Measurements from ENCODE around the gene ADSS2. TPM values are rescaled to one million over a fixed set of nuclear protein-coding genes. Genes with fewer than 3 reads are reported as not detected.
"Not testable (repeated sequence)": the region's sequence is repeated elsewhere in the genome, so short reads cannot be mapped to it uniquely, and the experiment has no call there.

ADSS2 gene
- total RNA-seq, 1 donor from 2014 or later = 53.9 TPM

- Histone ChIP-seq H3K27me3 (ENCODE audit: insufficient read depth, low read length) (no peaks in the 10 kb centered on the region), H3K9ac (ENCODE audit: low read length) (no peak overlapping the region), H2AFZ (ENCODE audit: low read depth, low read length) (no peak overlapping the region), H3K36me3 (ENCODE audit: insufficient read depth, low read length) (no peaks in the 10 kb centered on the region), H3K9me3 (ENCODE audit: insufficient read depth, low read depth, low read length) (no peaks in the 10 kb centered on the region), H4K20me1 (ENCODE audit: insufficient read depth, low read length) (no peaks in the 10 kb centered on the region), H3K4me2 (ENCODE audit: low read length) (no peak overlapping the region), H3K27ac (ENCODE audit: low read depth, low read length) (no peak overlapping the region), H3K4me3 (ENCODE audit: insufficient read depth, low read depth, low read length) (no peak overlapping the region), H3K4me1 (ENCODE audit: insufficient read depth, low read length) (no peaks in the 10 kb centered on the region), H3K79me2 (ENCODE audit: insufficient read depth, low read length) (no peaks in the 10 kb centered on the region)
- FAIRE-seq (no peak), DNase-seq (ENCODE audit: low read depth) (no peak)
- Mint-ChIP-seq H3K9me3 (ENCODE audit: unreplicated experiment) (peaks cover 4% of the 10 kb centered on the region), H3K27me3 (ENCODE audit: low read depth, unreplicated experiment) (no peaks in the 10 kb centered on the region), H3K27ac (ENCODE audit: unreplicated experiment) (no peak overlapping the region), H3K4me1 (ENCODE audit: low read depth, unreplicated experiment) (peaks cover 3% of the 10 kb centered on the region), H3K4me3 (ENCODE audit: unreplicated experiment) (no peak overlapping the region), H3K36me3 (ENCODE audit: low read depth, unreplicated experiment) (peaks cover 5% of the 10 kb centered on the region)
- no peak for TF ChIP-seq CTCF (IDR thresholded peaks at IDR 0.05; ENCODE audit: insufficient read depth, low read depth, low read length)
- TF ChIP-seq EZH2 (IDR thresholded peaks at IDR 0.05; ENCODE audit: insufficient read depth, low read length) = no peak
Observed at GRCh38 chr1:244497805-244498204, 46.1 kb upstream of the ADSS2 start.

GRCh38 chr1:244496186-244496585 lies 44.5 kb upstream of the ADSS2 start:
- Mint-ChIP-seq H3K27me3 (ENCODE audit: low read depth, unreplicated experiment) (no peaks in the 10 kb centered on the region), H3K27ac (ENCODE audit: unreplicated experiment) (no peak overlapping the region), H3K4me1 (ENCODE audit: low read depth, unreplicated experiment) (no peaks in the 10 kb centered on the region), H3K4me3 (ENCODE audit: unreplicated experiment) (no peak overlapping the region), H3K9me3 (ENCODE audit: unreplicated experiment) (peaks cover 4% of the 10 kb centered on the region), H3K36me3 (ENCODE audit: low read depth, unreplicated experiment) (peaks cover 5% of the 10 kb centered on the region)
- Histone ChIP-seq H3K4me1 (ENCODE audit: insufficient read depth, low read length) (no peaks in the 10 kb centered on the region), H3K27me3 (ENCODE audit: insufficient read depth, low read length) (no peaks in the 10 kb centered on the region), H3K4me2 (ENCODE audit: low read length) (no peak overlapping the region), H3K9me3 (ENCODE audit: insufficient read depth, low read depth, low read length) (no peaks in the 10 kb centered on the region), H3K27ac (ENCODE audit: low read depth, low read length) (no peak overlapping the region), H4K20me1 (ENCODE audit: insufficient read depth, low read length) (no peaks in the 10 kb centered on the region), H3K9ac (ENCODE audit: low read length) (no peak overlapping the region), H3K36me3 (ENCODE audit: insufficient read depth, low read length) (no peaks in the 10 kb centered on the region), H3K4me3 (ENCODE audit: insufficient read depth, low read depth, low read length) (no peak overlapping the region), H2AFZ (ENCODE audit: low read depth, low read length) (no peak overlapping the region), H3K79me2 (ENCODE audit: insufficient read depth, low read length) (no peaks in the 10 kb centered on the region)
- DNase-seq (ENCODE audit: low read depth) (no peak), FAIRE-seq (no peak)
- no peak for TF ChIP-seq CTCF (IDR thresholded peaks at IDR 0.05; ENCODE audit: insufficient read depth, low read depth, low read length)
- TF ChIP-seq EZH2 (IDR thresholded peaks at IDR 0.05; ENCODE audit: insufficient read depth, low read length) = no peak

GRCh38 chr1:244494653-244495052 lies 42.9 kb upstream of the ADSS2 start:
- Histone ChIP-seq H3K4me1 (ENCODE audit: insufficient read depth, low read length) (no peaks in the 10 kb centered on the region), H3K4me3 (ENCODE audit: insufficient read depth, low read depth, low read length) (no peak overlapping the region), H4K20me1 (ENCODE audit: insufficient read depth, low read length) (no peaks in the 10 kb centered on the region), H3K9me3 (ENCODE audit: insufficient read depth, low read depth, low read length) (no peaks in the 10 kb centered on the region), H3K36me3 (ENCODE audit: insufficient read depth, low read length) (no peaks in the 10 kb centered on the region), H2AFZ (ENCODE audit: low read depth, low read length) (no peak overlapping the region), H3K27ac (ENCODE audit: low read depth, low read length) (no peak overlapping the region), H3K4me2 (ENCODE audit: low read length) (no peak overlapping the region), H3K9ac (ENCODE audit: low read length) (no peak overlapping the region), H3K79me2 (ENCODE audit: insufficient read depth, low read length) (no peaks in the 10 kb centered on the region), H3K27me3 (ENCODE audit: insufficient read depth, low read length) (no peaks in the 10 kb centered on the region)
- DNase-seq (ENCODE audit: low read depth) = no peak
- Mint-ChIP-seq H3K36me3 (ENCODE audit: low read depth, unreplicated experiment) (no peaks in the 10 kb centered on the region), H3K27me3 (ENCODE audit: low read depth, unreplicated experiment) (no peaks in the 10 kb centered on the region), H3K9me3 (ENCODE audit: unreplicated experiment) (no peaks in the 10 kb centered on the region), H3K4me3 (ENCODE audit: unreplicated experiment) (no peak overlapping the region), H3K4me1 (ENCODE audit: low read depth, unreplicated experiment) (no peaks in the 10 kb centered on the region), H3K27ac (ENCODE audit: unreplicated experiment) (no peak overlapping the region)
- TF ChIP-seq CTCF (IDR thresholded peaks at IDR 0.05; ENCODE audit: insufficient read depth, low read depth, low read length) = no peak
- FAIRE-seq = no peak

- H3K27me3 ChIP-seq (ENCODE audit: insufficient read depth, low read length); H3K36me3 ChIP-seq (ENCODE audit: insufficient read depth, low read length); H3K9ac ChIP-seq (ENCODE audit: low read length); H3K9me3 ChIP-seq (ENCODE audit: insufficient read depth, low read depth, low read length); DNase-seq (ENCODE audit: low read depth); H3K4me3 Mint-ChIP-seq (ENCODE audit: unreplicated experiment); H2AFZ ChIP-seq (ENCODE audit: low read depth, low read length); H3K27me3 Mint-ChIP-seq (ENCODE audit: low read depth, unreplicated experiment); H3K27ac ChIP-seq (ENCODE audit: low read depth, low read length); H4K20me1 ChIP-seq (ENCODE audit: insufficient read depth, low read length); H3K4me2 ChIP-seq (ENCODE audit: low read length); FAIRE-seq; H3K27ac Mint-ChIP-seq (ENCODE audit: unreplicated experiment); H3K4me1 Mint-ChIP-seq (ENCODE audit: low read depth, unreplicated experiment); H3K79me2 ChIP-seq (ENCODE audit: insufficient read depth, low read length); H3K9me3 Mint-ChIP-seq (ENCODE audit: unreplicated experiment); H3K4me3 ChIP-seq (ENCODE audit: insufficient read depth, low read depth, low read length); H3K4me1 ChIP-seq (ENCODE audit: insufficient read depth, low read length): not testable (repeated sequence)
- peaks cover 13% of the 10 kb centered on the region for H3K36me3 Mint-ChIP-seq (ENCODE audit: low read depth, unreplicated experiment)
Observed at GRCh38 chr1:244484971-244485370, 33.3 kb upstream of the ADSS2 start.

Measured in astrocyte (in vitro differentiated cells and primary cell).